Liver (tissue), 9 donors: ENCODE data around the gene IGSF6. TPM values are rescaled to one million over a fixed set of nuclear protein-coding genes. Genes with fewer than 3 reads are reported as not detected.

Experiments used
- DNase-seq: peaks from one replicate; pipeline ENCODE4 v3.0.0-alpha.2; 2017; ENCODE audit warnings: low spot score
- H3K27ac ChIP-seq, 2 donors: one replicate each; pipeline ENCODE4 v1.7.0; 2013; ENCODE audit warnings: inconsistent platforms in 2 of 2, low read length in 2 of 2, control low read depth in 1 of 2, low read depth in 1 of 2, mild to moderate bottlenecking in 1 of 2
- H3K27me3 ChIP-seq, 4 donors: one replicate each; pipeline versions ENCODE4 v1.6.1 to v1.7.0; 2013; ENCODE audit warnings: low read length in 3 of 4, inconsistent platforms in 1 of 4, mild to moderate bottlenecking in 1 of 4, moderate library complexity in 1 of 4; ENCODE audit not compliant: control insufficient read depth in 4 of 4, insufficient read depth in 4 of 4
- H3K36me3 ChIP-seq, 4 donors: one replicate each; pipeline versions ENCODE4 v1.6.1 to v1.7.0; 2013; ENCODE audit warnings: low read length in 3 of 4, mild to moderate bottlenecking in 3 of 4, low read depth in 1 of 4, moderate library complexity in 1 of 4; ENCODE audit not compliant: control insufficient read depth in 4 of 4, insufficient read depth in 3 of 4
- H3K4me1 ChIP-seq, 4 donors: one replicate each; pipeline versions ENCODE4 v1.6.1 to v1.7.0; 2013; ENCODE audit warnings: low read length in 3 of 4, mild to moderate bottlenecking in 3 of 4, moderate library complexity in 1 of 4; ENCODE audit not compliant: control insufficient read depth in 4 of 4, insufficient read depth in 4 of 4
- H3K4me3 ChIP-seq, 3 donors: one replicate each; pipeline versions ENCODE4 v1.6.1 to v1.7.0; 2013; ENCODE audit warnings: low read length in 3 of 3, control low read depth in 1 of 3, low read depth in 1 of 3, mild to moderate bottlenecking in 1 of 3
- H3K9ac ChIP-seq, 2 donors: one replicate each; pipeline ENCODE4 v1.7.0; 2013; ENCODE audit warnings: low read length in 2 of 2, mild to moderate bottlenecking in 2 of 2, moderate library complexity in 2 of 2, control low read depth in 1 of 2, low read depth in 1 of 2
- H3K9me3 ChIP-seq, 4 donors: one replicate each; pipeline versions ENCODE4 v1.6.1 to v1.7.0; 2013; ENCODE audit warnings: low read length in 3 of 4; ENCODE audit not compliant: control insufficient read depth in 4 of 4
- ATF3 ChIP-seq: IDR thresholded peaks from 2 replicates; pipeline ENCODE4 v1.6.1; 2016; ENCODE audit warnings: antibody characterized with exemption
- CTCF ChIP-seq: fragments of 150-350 bp; IDR thresholded peaks from 2 replicates; pipeline ENCODE4 v1.5.1; 2017; ENCODE audit warnings: improper control_type of control experiment, low read depth, low read length; ENCODE audit not compliant: missing input control
- FOXA1 ChIP-seq: IDR thresholded peaks from 2 replicates; pipeline ENCODE4 v1.6.1; 2016; ENCODE audit warnings: antibody characterized with exemption
- FOXA2 ChIP-seq: IDR thresholded peaks from 2 replicates; pipeline ENCODE4 v1.6.1; 2016; ENCODE audit warnings: antibody characterized with exemption
- GABPA ChIP-seq, 2 donors: IDR thresholded peaks in 1 of 2; conservative IDR thresholded peaks in 1 of 2; 2 replicates each; pipeline ENCODE4 v1.6.1; 2016; ENCODE audit warnings: antibody characterized with exemption in 2 of 2, mild to moderate bottlenecking in 1 of 2, moderate library complexity in 1 of 2
- HNF4A ChIP-seq, 2 donors: conservative IDR thresholded peaks; 2 replicates each; pipeline ENCODE4 v1.6.1; 2016; ENCODE audit warnings: antibody characterized with exemption in 2 of 2, mild to moderate bottlenecking in 2 of 2
- HNF4G ChIP-seq: IDR thresholded peaks from 2 replicates; pipeline ENCODE4 v1.6.1; 2016; ENCODE audit warnings: antibody characterized with exemption
- JUND ChIP-seq, 2 donors: IDR thresholded peaks; 2 replicates each; pipeline ENCODE4 v1.6.1; 2016; ENCODE audit warnings: antibody characterized with exemption in 2 of 2
- MAX ChIP-seq: IDR thresholded peaks from 2 replicates; pipeline ENCODE4 v1.6.1; 2016; ENCODE audit warnings: antibody characterized with exemption
- NR2F2 ChIP-seq: IDR thresholded peaks from 2 replicates; pipeline ENCODE4 v1.6.1; 2016; ENCODE audit warnings: antibody characterized with exemption
- RAD21 ChIP-seq, 2 donors: IDR thresholded peaks; 2 replicates each; pipeline ENCODE4 v1.6.1; 2016; ENCODE audit warnings: antibody characterized with exemption in 2 of 2, mild to moderate bottlenecking in 2 of 2
- REST ChIP-seq: IDR thresholded peaks from 2 replicates; pipeline ENCODE4 v1.6.1; 2016; ENCODE audit warnings: antibody characterized with exemption, mild to moderate bottlenecking
- RXRA ChIP-seq, 2 donors: IDR thresholded peaks; 2 replicates each; pipeline ENCODE4 v1.6.1; 2017 to 2018; ENCODE audit warnings: antibody characterized with exemption in 2 of 2, mild to moderate bottlenecking in 1 of 2
- SP1 ChIP-seq: IDR thresholded peaks from 2 replicates; pipeline ENCODE4 v1.6.1; 2018; ENCODE audit warnings: antibody characterized with exemption, mild to moderate bottlenecking
- TAF1 ChIP-seq: conservative IDR thresholded peaks from 2 replicates; pipeline ENCODE4 v1.6.1; 2016; ENCODE audit warnings: antibody characterized with exemption, mild to moderate bottlenecking
- ZBTB33 ChIP-seq: IDR thresholded peaks from 2 replicates; pipeline ENCODE4 v1.6.1; 2016; ENCODE audit warnings: antibody characterized with exemption
- WGBS: extraction: QIAGEN DNeasy Blood & Tissue Kit; methylation state at CpG from one replicate; pipeline ENCODE4 v1.1.7; 2013; 5-methylcytosine and 5-hydroxymethylcytosine counted together
- polyA plus RNA-seq, 2 donors: library from polyadenylated mRNA; stranded (reverse) in 1 of 2; unstranded in 1 of 2; fragments of 200-250 nt in 1 of 2; fragments of >200 nt in 1 of 2; fragmentation: Nextera tagmentation in 1 of 2; extraction: Ambion mirVana in 1 of 2; gene quantifications; one replicate each; pipeline versions ENCODE4 v1.2.1 to v1.2.3, GENCODE V29; 2013 to 2015
- total RNA-seq, 2 donors: library from RNA; depleted of rRNA; stranded (reverse); fragments of >200 nt; gene quantifications; one replicate each; pipeline ENCODE4 v1.2.3, GENCODE V29; 2014
- donor health status: healthy.
- donor health status: healthy.
- donor health status: healthy.
- donor health status: healthy.
- donor health status: healthy.

IGSF6 gene
- total and polyA plus RNA-seq, 4 donors: 2.6 to 27.3 (median 5.4) TPM

- no peak for DNase-seq
- no peaks in the 10 kb centered on the region for H3K9me3 ChIP-seq
- no peaks in the 10 kb centered on the region for H3K27me3 ChIP-seq
- no peak for TF ChIP-seq FOXA2
- no peak for TF ChIP-seq NR2F2
- no peak for TF ChIP-seq RXRA (IDR thresholded peaks at IDR 0.05)
- no peak for TF ChIP-seq RAD21 (IDR thresholded peaks at IDR 0.05)
- no peak for TF ChIP-seq GABPA (IDR thresholded peaks at IDR 0.05 in 1 of 2, conservative IDR thresholded peaks at IDR 0.05 in 1 of 2)
- no peak for TF ChIP-seq HNF4G
- no peak for TF ChIP-seq HNF4A (conservative IDR thresholded peaks at IDR 0.05)
- no peak for TF ChIP-seq JUND (IDR thresholded peaks at IDR 0.05)
- no peak for TF ChIP-seq SP1
- TF ChIP-seq TAF1: no peak
- TF ChIP-seq REST: no peak
- no peak for TF ChIP-seq MAX
- no peak for TF ChIP-seq FOXA1
- H3K27ac ChIP-seq: peak overlapping the region; percentile 21 to 23
- no peak overlapping the region for H3K4me3 ChIP-seq
- peaks cover 0 to 3% (median 0%) of the 10 kb centered on the region in 4 donors for H3K4me1 ChIP-seq
- no peak overlapping the region for H3K9ac ChIP-seq
- peaks cover 0 to 6% (median under 1%) of the 10 kb centered on the region in 4 donors for H3K36me3 ChIP-seq
- 96% methylated on average over 9 of the region's 9 CpGs for WGBS
Observed at GRCh38 chr16:21647562-21648164, 4.7 kb downstream of the IGSF6 start.

- Histone ChIP-seq H3K4me1 (peaks cover 0 to 3% (median 0%) of the 10 kb centered on the region in 4 donors), H3K4me3 (no peak overlapping the region), H3K27ac (peak overlapping the region; percentile 61 to 73), H3K9ac (no peak overlapping the region), H3K9me3 (no peaks in the 10 kb centered on the region), H3K27me3 (no peaks in the 10 kb centered on the region), H3K36me3 (peaks cover 0 to 6% (median under 1%) of the 10 kb centered on the region in 4 donors)
- DNase-seq: no peak
- WGBS: 85% methylated on average over 18 of the region's 18 CpGs
- no peak for TF ChIP-seq CTCF
- TF ChIP-seq MAX: no peak
- no peak for TF ChIP-seq HNF4A (conservative IDR thresholded peaks at IDR 0.05)
- no peak for TF ChIP-seq ATF3
- TF ChIP-seq RXRA (IDR thresholded peaks at IDR 0.05): no peak
- TF ChIP-seq REST: no peak
- TF ChIP-seq ZBTB33: no peak
- TF ChIP-seq FOXA1: no peak
- TF ChIP-seq HNF4G: no peak
- no peak for TF ChIP-seq SP1
- no peak for TF ChIP-seq TAF1
- TF ChIP-seq NR2F2: no peak
- TF ChIP-seq RAD21 (IDR thresholded peaks at IDR 0.05): no peak
- TF ChIP-seq FOXA2: no peak
- TF ChIP-seq GABPA (IDR thresholded peaks at IDR 0.05 in 1 of 2, conservative IDR thresholded peaks at IDR 0.05 in 1 of 2): no peak
- no peak for TF ChIP-seq JUND (IDR thresholded peaks at IDR 0.05)
Observed at GRCh38 chr16:21646721-21647561, 5.5 kb downstream of the IGSF6 start.
